ENCODE data around the gene TTL. TPM values are rescaled to one million over a fixed set of nuclear protein-coding genes. Genes with fewer than 3 reads are reported as not detected.

The TTL gene
- total and polyA plus RNA-seq, 2 of the 13 experiments (the other 11 are each of a cell fraction or from before 2014, with no cell fraction given), result 19.0 to 59.8 TPM

- TF ChIP-seq POGK (CRISPR knock-in tag; conservative IDR thresholded peaks at IDR 0.05) (no peak), GTF2F1 (IDR thresholded peaks at IDR 0.05; ENCODE audit: low read length) (no peak), ZBTB42 (CRISPR knock-in tag; IDR thresholded peaks at IDR 0.05) (no peak), MEIS2 (CRISPR knock-in tag; IDR thresholded peaks at IDR 0.05) (no peak), TFDP2 (CRISPR knock-in tag; IDR thresholded peaks at IDR 0.05) (no peak), ZNF256 (CRISPR knock-in tag; conservative IDR thresholded peaks at IDR 0.05) (no peak), GLI4 (CRISPR knock-in tag; IDR thresholded peaks at IDR 0.05; ENCODE audit: borderline replicate concordance) (no peak)
- TF ChIP-seq, protein P1, sequence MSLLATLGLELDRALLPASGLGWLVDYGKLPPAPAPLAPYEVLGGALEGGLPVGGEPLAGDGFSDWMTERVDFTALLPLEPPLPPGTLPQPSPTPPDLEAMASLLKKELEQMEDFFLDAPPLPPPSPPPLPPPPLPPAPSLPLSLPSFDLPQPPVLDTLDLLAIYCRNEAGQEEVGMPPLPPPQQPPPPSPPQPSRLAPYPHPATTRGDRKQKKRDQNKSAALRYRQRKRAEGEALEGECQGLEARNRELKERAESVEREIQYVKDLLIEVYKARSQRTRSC (CRISPR knock-in tag; IDR thresholded peaks at IDR 0.05; ENCODE audit: low read depth), result no peak
- TF ChIP-seq, protein P2, sequence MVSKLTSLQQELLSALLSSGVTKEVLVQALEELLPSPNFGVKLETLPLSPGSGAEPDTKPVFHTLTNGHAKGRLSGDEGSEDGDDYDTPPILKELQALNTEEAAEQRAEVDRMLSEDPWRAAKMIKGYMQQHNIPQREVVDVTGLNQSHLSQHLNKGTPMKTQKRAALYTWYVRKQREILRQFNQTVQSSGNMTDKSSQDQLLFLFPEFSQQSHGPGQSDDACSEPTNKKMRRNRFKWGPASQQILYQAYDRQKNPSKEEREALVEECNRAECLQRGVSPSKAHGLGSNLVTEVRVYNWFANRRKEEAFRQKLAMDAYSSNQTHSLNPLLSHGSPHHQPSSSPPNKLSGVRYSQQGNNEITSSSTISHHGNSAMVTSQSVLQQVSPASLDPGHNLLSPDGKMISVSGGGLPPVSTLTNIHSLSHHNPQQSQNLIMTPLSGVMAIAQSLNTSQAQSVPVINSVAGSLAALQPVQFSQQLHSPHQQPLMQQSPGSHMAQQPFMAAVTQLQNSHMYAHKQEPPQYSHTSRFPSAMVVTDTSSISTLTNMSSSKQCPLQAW (CRISPR knock-in tag; IDR thresholded peaks at IDR 0.05), result no peak
Observed at GRCh38 chr2:112491946-112492345, 10.0 kb downstream of the TTL start (continued).
